CD4-positive, alpha-beta T cell treated with Interleukin-4 for 1 hour (primary cell): ENCODE results near the gene SMDT1.

Experiments
- DNase-seq, 2 donors: peaks; one replicate each; pipeline ENCODE4 v3.0.0-alpha.2; 2020 to 2022

The SMDT1 gene, protein sequence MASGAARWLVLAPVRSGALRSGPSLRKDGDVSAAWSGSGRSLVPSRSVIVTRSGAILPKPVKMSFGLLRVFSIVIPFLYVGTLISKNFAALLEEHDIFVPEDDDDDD

DNA sequence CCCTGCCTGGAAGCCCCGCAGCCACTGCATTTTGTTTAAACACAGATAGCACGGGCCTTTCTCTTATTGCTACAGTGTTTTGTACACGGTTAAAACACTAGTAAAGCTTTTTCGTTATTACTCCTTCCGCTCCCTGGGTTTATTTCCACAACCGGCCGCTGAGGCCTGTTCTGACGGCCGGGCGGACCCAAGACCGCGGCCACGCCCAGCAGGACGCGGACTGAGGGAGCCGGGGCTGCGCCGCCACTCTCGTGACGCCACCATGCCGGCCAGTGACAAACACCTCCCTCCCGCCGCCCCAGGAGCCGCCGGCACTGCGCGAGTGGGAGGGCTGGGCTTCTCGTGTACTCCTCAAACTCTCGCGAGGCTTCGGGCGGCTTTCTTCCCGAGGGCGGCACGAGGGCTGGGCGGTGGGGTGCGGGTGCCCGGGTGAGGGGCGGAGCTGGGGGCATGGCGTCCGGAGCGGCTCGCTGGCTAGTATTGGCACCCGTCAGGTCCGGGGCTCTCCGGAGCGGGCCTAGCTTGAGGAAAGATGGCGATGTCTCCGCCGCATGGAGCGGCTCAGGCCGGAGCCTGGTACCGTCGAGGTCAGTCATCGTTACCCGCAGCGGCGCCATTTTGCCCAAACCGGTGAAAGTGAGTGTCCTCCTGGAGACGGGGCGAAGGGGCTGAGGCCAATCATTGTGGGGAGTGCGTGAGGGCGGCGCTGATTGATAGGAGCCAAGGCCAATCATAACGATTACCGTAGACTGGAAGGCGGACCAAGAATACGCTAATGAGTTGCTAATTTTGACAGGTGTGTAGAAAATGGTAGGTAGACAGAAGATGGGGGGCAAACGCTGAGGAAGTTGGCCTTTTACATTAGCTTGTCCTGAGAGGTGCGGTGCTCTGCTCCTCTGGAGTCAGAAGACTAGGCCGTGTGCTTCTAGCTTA, at the start of gene SMDT1:
Gene SMDT1 (plus strand): TSS at position 382 of the 933 bp plus-strand sequence. CDS start 69 bp downstream, at position 451.
- DNase-seq, result peak; percentile 98

DNA sequence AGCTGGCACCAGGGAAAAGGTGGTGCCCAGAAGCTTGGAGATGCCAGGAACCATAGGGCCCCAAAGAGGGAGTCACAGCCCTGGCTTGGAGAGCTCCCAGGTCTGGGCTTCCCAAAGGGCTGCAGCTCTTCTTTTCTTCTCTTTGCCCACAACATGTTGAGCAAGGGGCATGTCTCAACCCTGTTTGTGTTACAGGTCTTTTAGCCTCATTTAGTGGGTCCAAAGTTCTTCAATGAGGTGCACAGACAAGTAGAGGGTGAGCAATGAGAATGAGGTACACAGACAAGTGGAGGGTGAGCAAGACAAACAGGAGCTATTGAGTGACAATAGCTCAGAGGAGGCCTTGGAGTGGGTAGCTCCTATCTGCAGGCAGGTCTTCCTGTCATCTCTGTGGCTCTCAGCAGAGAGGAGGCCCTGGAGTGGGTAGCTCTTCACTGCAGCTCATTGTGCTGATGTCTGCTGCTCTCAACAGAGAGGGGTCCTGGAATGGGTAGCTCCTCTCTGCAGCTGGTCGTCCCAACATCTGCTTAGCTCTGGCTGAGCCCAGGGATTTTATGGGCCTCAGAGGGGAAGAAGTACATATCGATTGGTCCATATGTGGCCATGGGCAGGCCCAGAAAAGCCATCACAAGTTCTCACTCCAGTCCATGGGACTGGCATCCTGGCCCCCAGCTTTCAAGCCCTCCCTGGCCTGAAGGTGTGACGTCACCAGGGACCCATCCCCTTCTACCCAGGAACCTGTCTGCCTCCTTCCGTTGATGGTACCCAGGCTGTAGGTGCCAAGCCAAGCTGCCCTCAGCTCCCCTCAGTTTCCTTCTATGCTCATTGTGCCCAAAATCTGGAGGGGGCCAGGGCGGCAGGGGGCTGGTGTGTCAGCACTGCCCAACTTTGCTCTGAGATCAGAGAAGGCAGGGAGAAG, 46.0 kb upstream of the SMDT1 start:
- DNase-seq, result no peak

DNA sequence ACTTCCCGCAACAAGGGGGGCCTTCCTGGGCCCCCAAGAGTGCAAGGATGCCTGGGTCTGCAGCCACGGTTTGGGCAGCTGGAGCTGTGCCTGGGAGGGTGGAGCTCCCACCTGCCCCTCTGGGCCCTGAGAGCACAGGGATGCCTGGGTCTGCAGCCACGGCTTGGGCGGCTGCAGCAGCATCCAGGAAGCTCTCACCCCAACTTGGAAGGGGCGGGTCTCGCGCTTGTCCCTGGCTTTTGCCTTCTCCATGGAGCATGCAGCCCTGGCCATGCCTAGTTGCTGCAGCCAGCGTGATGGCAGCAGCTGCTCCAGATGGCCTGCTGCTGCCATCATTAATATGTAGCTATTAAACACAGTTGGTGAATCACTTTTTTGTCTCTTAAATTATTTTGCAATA, 44.2 kb upstream of the SMDT1 start:
- no peak for DNase-seq

DNA sequence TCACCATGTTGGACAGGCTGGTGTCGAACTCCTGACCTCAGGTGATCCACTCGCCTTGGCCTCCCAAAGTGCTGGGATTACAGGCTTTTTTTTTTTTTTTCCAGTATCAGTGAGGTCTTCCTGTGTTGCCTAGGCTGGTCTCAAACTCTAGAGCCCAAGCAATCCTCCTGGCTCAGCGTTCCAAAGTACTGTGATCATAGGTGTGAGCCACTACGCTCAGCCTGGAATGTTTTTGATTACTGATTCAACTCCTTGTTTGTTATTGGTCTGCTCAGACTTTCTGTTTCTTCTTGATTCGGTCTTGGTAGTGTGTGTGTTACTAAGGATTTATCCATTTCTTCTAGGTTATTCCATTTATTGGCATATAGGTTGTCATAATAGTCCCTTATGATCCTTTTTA, 40.2 kb upstream of the SMDT1 start:
- DNase-seq, result no peak

DNA sequence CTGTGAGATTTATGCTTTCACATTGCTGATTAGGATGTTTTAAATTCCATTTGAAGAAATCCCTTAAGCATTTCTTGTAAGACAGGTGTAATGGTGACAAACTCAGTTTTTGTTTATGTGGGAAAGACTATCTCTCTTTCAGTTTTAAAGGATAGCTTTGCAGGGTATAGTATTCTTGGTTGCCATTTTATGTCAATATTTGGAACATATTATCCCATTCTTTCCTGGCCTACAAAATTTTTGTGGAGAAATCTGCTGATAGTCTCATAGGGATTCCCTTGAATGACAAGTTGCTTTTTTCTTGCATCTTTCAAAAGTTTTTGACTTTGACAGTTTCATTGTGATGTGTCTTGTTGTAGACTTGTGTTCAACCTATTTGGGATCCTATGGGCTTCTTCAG, 37.7 kb upstream of the SMDT1 start:
- no peak for DNase-seq

DNA sequence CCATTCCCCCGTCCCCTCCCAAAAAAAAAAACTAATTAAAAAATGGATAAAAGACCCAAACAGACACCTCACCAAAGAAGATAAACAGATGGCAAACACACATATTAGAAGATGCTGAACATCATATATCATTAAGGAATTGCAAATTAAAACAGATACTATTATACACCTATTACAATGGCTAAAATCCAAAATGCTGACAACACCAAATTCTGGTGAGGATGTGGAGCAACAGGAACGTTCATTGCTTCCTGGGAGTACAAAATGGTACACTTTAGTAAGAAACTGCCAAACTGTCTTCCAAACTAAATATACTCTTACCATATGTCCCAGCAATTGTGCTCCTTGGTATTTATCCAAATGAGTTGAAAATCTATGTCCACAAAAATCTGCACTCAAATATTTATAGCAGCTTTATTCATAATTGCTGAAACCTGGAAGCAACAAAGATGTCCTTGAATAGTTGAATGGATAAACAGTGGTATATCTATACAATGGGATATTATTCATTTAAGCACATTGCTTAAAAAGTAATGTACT, 28.8 kb upstream of the SMDT1 start:
- no peak for DNase-seq

DNA sequence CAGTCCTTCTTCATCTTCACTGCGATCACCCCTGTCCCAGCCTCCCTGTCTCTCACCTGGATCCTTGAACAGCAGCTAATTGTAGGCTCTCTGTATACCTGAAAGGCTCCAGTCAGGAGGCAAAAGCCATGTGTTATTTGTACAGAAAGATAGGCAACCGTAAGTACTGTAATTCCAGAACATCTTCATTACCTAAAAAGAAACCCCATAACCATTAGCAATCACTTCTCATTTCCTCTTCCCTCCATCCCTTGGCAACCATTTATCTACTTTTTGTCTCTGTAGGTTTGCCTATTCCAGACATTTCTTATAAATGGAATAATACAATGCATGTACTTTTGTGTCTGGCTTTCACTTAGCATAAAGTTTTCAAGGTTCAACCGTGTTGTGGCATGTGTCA, 26.7 kb upstream of the SMDT1 start:
- DNase-seq, result no peak

DNA sequence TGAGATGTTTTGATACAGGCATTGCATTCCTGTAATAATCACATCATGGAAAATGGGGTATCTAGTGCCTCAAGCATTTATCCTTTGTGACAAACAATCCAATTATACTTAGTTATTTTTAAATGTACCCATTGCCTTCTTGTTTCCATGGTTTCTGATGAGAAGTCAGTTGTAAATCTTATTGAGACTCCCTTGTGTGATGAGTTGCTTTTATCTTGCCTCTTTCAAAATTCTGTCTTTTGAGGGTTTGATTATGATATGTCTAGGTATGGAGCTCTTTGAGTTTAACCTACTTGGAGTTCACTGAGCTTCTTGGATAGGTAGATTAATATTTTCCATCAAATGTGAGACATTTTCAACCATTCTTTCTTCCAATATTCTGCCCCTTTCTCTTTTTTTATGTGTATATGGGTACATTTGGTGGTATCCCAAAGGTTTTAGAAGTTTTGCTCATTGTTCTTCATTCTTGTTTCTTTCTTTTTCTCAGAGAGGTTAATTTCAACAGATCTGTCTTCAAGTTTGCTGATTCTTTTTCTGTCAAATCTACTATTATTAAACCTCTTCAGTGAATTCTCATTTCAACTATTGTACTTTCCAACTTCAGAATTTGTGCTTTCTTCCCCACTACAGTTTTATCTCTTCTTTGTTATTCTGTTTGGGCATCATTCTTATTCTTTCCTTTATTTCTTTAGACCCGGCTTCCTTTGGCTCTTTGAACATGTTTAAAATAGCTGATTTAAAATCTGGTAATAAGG, 22.6 kb upstream of the SMDT1 start:
- no peak for DNase-seq

DNA sequence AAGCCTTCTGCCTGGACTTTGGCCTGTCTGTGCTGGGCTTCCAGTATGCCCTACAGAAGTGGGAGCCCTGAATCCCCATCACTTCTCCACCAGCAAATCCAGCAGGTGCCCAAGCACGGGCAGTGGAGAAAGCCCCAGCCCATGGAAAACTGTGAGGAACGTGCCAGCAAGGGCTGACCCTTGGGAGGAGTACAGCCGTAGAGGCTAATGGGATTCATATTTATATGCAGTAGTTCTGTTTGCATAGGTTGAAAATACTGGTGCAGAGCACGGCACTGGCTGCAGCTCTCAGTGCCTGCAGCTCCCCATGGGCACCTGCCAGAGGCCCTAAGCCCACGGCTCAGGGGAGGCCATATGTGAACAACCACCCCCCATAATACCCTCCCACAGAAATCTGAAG, 19.0 kb upstream of the SMDT1 start:
- DNase-seq, result no peak

DNA sequence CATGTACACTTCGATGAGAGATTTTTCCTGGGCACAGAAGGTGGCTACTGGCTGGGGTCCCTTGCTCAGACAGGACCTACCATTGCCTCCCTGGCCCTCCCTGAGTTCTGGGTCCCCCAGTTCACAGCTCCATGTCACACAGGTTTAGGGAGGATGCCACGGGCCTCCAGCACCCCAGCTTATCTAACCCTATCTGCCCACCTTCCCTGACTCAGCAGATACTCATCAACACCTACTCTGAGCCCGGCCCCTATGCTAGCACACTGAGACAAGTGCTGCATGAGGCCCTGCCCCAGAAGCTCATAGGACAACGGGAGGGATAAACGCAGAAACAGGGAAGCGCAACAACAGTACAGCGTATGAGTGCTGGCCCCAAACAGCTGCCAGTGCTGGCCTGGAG, 18.5 kb upstream of the SMDT1 start:
- DNase-seq, result no peak

DNA sequence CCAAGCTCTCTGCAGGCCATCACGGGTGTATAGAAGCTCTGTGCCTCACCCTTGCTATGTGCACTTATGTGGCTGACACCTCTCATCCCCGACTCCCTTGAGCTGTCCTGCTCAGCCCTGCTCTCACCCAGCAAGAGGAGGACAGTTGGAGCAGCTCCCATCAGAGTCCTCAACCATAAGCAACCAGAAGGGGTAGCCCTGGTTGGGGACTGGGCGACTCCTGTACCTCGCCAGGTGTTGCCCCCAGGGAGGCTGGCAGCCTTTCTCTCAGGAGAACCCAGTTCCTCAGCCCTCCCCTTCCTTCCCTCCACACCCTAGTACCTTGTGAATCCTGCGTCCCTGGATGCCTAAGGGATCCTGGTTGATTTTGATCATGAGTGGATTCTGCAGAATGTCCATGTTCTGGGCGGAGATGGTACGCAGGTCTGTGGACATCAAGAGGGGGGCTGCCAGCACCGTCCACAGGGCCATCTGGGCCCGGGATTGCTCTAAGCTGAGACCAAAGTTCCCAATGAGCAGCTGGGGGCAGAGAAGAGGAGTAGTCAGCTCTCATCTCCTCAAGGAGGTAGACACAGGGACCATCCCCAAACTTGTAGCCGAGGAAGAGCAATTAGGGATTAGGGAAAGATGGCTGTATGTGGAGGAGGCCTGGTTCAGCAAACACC, 16.9 kb upstream of the SMDT1 start:
- DNase-seq, result no peak

DNA sequence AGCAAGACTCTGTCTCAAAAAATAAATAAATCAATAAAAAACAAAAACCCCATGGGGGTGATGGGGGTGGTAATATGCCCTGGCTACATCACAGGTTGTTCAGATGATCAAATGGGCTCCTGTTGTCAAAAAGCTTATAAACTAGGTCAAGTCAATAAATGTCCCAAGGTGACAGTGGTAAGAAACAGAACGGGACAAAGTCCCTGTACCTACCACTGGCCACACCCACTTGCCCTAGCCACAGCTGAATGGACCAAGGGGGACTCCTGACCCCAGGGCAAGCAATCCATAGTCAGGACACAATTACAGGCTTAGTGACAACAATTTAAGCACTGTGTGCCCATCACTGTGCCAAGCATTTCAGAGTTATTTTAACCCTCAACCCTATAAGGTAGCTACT, 14.9 kb upstream of the SMDT1 start:
- no peak for DNase-seq

DNA sequence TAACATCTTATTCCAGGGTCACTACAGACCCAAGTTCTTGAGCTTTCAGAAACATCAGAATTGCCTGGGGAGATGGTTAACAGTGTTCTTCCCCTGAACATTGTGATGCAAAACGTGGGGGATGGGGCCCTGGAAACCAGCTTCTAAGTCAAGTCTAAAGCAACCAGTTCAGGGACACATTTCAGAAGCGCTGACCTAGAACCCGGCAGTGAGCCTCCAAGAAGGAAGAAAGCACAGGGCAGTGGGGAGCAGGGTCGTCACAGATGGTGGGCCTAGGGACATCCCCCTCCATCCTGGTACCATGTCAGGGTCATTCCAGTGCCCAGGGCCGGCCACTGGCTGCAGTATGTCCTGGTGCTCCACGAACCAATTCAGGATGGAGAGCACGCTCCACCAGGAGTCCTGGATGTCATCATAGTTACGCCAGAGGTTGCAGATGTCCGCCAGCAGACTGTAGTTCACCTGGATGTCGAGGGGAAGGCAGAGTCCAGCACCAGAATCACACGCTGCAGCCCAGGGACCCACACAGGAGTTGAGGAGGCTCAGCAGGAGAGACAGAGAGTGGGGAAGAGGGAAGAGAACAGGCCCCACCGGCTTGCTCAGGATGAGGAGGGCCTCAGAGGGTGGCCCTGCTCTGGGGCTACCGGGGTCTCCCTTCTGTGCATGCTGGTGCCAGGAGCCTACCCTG, 13.9 kb upstream of the SMDT1 start:
- DNase-seq, result no peak

DNA sequence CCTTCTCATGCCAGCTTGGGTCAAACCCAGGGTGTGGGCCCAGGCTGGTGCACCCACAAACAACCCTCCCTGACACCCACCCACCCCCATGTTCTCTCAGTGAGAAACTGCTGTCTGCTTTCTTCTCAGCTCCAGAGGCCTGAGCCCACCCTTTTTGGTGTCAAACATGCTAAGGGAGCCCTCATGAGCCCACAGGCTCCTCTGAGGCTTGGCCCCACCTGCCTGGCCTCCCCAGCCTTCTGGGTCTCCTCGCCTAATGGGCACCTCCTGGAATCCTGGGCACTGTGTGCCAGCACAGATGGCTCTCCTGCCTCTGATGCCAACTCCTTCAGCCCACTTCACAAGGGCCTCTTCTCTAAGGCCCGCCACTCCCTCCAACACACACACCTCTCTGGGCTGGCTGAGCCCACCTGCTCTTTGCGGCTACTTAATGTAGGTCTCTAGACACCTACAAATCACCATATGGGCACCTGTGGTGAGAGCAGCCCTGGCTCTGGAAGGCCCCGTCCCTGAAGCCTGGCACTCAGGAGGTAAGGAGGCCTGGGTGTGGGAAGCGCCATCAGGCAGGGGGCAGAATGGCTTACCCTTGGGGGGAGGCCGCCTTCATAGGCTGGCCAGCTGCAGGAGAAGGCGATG, 13.3 kb upstream of the SMDT1 start:
- DNase-seq, result no peak

DNA sequence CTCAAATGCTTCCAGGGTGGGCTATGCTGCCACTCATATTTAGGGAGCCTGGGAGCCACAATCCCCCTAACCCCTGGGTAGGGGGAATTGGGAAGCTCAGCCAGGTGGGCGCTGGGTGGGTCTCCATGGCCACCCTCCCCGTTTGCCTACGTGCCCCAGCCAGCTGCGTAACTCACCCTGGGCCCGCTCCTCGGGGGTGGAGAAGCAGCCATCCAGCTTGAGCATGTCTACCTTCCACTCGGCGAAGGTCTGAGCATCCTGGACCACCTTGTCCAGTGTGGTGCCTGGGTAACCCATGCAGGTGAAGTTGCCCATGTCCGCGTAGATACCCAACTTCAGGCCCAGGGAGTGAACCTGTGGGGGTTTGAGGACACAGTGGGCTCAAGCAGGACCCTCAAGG, 12.6 kb upstream of the SMDT1 start:
- no peak for DNase-seq

DNA sequence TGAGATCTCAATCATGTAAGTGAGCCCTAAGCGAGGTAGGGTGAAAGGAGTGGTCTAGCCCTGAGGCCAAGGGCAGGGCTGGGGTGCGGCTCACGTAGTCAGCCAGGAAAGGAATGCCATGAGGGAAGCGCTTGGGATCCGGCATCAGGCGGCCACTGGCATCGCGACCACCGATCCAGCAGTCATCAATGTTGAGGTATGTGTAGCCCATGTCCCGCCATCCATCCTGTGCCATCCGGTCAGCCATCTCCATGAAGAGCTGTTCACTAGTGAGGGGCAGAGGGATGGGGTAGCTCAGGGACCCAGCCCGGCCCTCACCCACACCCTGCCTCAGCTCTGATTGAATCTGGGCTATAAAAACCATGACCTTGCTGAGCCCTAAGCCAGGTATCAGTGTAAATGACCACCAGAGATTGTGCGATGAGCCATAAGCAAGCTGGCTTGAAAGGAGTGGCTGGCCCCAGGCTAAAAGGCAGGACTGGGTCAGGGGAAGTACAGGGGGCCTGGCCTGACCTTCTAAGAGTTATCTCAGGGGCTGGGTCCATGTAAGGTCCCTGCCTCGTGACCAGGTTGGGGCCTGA, 11.7 kb upstream of the SMDT1 start:
- no peak for DNase-seq

DNA sequence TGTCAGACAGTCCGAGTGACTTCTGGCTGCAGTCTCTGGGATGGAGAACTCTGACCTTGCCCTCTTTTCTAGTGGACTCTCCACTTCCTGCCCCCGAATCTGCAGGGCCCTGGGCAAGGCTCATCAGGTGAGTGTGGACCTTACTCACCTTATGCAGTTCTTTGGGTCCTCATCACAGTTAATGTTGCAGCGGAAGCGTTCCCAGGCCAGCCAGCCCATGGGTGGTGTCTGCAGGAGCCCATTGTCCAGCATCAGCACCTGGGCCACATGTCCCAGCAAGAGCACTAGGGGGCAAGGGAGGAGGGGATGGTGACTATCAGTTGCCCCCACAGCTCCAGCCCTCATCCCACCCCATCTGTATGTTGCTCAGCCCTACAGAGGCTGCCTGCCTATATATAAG, 11.2 kb upstream of the SMDT1 start:
- no peak for DNase-seq

DNA sequence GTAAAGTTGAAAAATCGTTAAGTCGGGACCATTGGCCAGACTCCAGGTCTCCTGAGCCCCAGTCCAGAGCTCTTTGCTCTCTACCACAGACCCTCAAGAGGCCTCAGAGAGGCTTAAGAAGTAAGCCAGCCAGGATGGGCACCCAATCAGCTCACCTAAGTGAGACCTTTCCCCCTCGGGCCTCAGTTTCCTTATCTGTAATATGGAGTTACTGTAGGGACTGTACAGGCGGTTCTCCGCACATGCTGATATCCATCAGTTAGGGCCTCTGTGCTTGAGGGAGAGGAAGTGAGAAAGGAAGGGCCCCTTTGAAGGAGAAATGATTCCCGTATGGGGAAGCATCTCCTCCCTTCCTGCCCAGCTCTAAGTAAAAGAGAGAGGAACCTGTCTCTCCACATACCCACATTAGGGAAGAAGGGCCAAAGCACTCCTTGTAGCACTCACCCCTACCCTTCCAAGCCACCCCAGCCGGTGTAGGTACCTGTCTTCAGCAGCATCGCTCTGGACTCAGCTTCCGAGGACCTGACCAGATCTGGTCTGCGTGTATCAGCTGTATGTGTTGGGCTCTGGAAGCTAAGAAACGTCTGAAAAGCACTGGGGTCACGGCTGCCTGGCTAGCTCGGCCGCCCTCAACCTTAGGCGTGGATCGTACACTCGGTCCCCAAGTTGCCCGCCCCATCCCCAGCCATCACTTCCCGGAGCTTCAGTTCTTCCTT, 9.5 kb upstream of the SMDT1 start:
- peak in 1 of 2 donors; percentile 29 for DNase-seq

DNA sequence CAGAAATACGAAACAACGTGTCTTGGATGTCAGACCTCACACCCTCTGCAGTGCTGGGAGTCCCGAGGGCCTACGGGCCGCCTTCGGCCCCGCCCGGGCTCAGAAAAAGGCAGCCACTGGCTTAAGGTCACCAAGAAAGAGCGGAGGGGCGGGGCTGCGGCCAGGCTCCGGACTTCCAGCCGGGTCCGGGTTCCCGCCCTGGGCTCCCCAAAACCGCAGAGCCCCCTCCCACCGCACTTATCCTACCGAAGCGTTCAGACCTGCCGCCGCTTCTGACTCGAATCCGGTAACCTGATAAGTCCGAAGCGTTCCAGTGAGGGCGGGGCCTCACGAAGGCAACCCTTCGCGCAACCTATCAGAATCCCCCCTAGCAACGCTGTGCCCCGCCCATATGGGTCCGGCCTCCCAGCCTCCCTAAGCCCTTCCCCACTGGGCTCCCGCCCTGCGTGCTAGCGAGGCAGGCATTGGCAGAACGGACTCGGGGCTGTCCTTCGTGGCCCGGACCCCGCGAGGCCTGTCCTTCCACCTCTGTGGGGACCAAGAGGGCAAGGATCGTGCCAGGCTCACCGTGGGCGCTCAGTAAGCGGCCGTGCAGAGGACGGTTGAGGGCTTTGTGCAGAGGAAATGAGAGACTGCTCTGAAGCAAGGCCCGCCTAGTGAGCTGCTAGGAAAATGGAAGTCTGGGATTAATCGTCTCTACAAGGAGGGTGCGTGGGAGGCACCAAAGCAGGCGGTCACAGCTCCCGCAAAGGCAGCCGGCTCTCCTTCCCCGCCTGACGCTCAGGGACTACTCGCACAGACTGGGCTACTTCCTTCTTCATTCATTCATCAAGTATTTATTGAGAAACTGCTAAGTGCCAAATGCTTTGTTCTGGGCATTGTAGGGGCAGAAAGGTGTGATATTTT, 8.7 kb upstream of the SMDT1 start, which contains the start of gene NAGA:
Gene NAGA (minus strand): TSS at position 296 of the 906 bp plus-strand sequence. CDS start 515 bp downstream, outside the sequence.
- DNase-seq, result peak; percentile 91 to 94
